ENCODE measurements around the gene ZNHIT3. TPM values are rescaled to one million over a fixed set of nuclear protein-coding genes. Genes with fewer than 3 reads are reported as not detected.

ZNHIT3 gene
- total and polyA plus RNA-seq, 2 of the 13 experiments (the other 11 are each of a cell fraction or from before 2014, with no cell fraction given) = 66.6 to 77.4 TPM

- TF ChIP-seq ZBTB40 (IDR thresholded peaks at IDR 0.05) (no peak), ZBTB40 (CRISPR knock-in tag; IDR thresholded peaks at IDR 0.05) (peak; percentile 85; the same call in 1 of the 2 replicates), ZBTB20 (CRISPR knock-in tag; IDR thresholded peaks at IDR 0.05; ENCODE audit: borderline replicate concordance, low read depth) (no peak), CBX5 (CRISPR knock-in tag; IDR thresholded peaks at IDR 0.05; ENCODE audit: borderline replicate concordance) (0 out of 2 replicates have a peak, but pooled peaks have one; percentile 65), ZNF597 (CRISPR knock-in tag; IDR thresholded peaks at IDR 0.05) (no peak), MTF1 (CRISPR knock-in tag; IDR thresholded peaks at IDR 0.05) (peak; percentile 86; the same call in 1 of the 2 replicates), LBX2 (CRISPR knock-in tag; IDR thresholded peaks at IDR 0.05; ENCODE audit: borderline replicate concordance) (peak; percentile 95; the same call in 1 of the 2 replicates), RFXAP (CRISPR knock-in tag; IDR thresholded peaks at IDR 0.05; ENCODE audit: borderline replicate concordance) (no peak), HMGA1 (CRISPR knock-in tag; conservative IDR thresholded peaks at IDR 0.05) (no peak), ZBTB21 (CRISPR knock-in tag; IDR thresholded peaks at IDR 0.05) (peak; percentile 13; the same call in 1 of the 2 replicates), HNRNPUL1 (IDR thresholded peaks at IDR 0.05; ENCODE audit: low read depth, low read length) (no peak), NONO (IDR thresholded peaks at IDR 0.05) (no peak), NONO (CRISPR knock-in tag; conservative IDR thresholded peaks at IDR 0.05) (peak; percentile 76), ZNF350 (CRISPR knock-in tag; IDR thresholded peaks at IDR 0.05; ENCODE audit: borderline replicate concordance, low read depth) (no peak), ZSCAN20 (CRISPR knock-in tag; IDR thresholded peaks at IDR 0.05; ENCODE audit: borderline replicate concordance) (peak; percentile 82; the same call in 1 of the 2 replicates), ZNF225 (CRISPR knock-in tag; IDR thresholded peaks at IDR 0.05) (no peak)
Measured at GRCh38 chr17:36482611-36483504, 3.6 kb upstream of the ZNHIT3 start (continued).
